ENCODE data around the gene SP1. TPM values are rescaled to one million over a fixed set of nuclear protein-coding genes. Genes with fewer than 3 reads are reported as not detected.

Gene SP1
- total RNA-seq, 1 experiment from 2014 or later = 76.8 TPM

- Histone ChIP-seq H4K8ac (replicated peaks; ENCODE audit: insufficient read length, low read depth, low read length) (no peak overlapping the region), H3K23me2 (ENCODE audit: insufficient read length, low read depth, low read length, poor library complexity, severe bottlenecking) (no peaks in the 10 kb centered on the region), H3K18ac (ENCODE audit: insufficient read length, low read depth, low read length) (no peak overlapping the region), H3K4ac (ENCODE audit: low read depth, low read length) (no peak overlapping the region), H2BK120ac (ENCODE audit: low read depth, low read length, poor library complexity, severe bottlenecking) (no peak overlapping the region), H3K23ac (ENCODE audit: insufficient read length, low read depth, low read length) (no peak overlapping the region), H3K14ac (ENCODE audit: insufficient read depth, low read length) (no peak overlapping the region), H2BK20ac (ENCODE audit: low read depth, low read length, poor library complexity, severe bottlenecking) (no peak overlapping the region), H2BK5ac (ENCODE audit: insufficient read length, low read length) (no peak overlapping the region), H2BK15ac (ENCODE audit: low read depth, low read length) (no peak overlapping the region), H4K20me1 (ENCODE audit: control insufficient read depth, insufficient read depth, insufficient read length) (no peaks in the 10 kb centered on the region), H3K4me2 (ENCODE audit: insufficient read depth, insufficient read length, low read length) (no peak overlapping the region), H2BK12ac (ENCODE audit: insufficient read length, low read depth, low read length) (no peak overlapping the region), H4K5ac (ENCODE audit: insufficient read length, low read depth, low read length) (no peak overlapping the region), H3K27ac (ENCODE audit: insufficient read length, low read depth, low read length) (no peak overlapping the region), H3K9me3 (ENCODE audit: control insufficient read depth, low read depth, low read length) (no peaks in the 10 kb centered on the region), H4K91ac (ENCODE audit: insufficient read length, low read depth, low read length) (no peak overlapping the region), H3K79me1 (ENCODE audit: insufficient read depth, low read depth, low read length, poor library complexity, severe bottlenecking) (no peaks in the 10 kb centered on the region), H3K4me1 (ENCODE audit: insufficient read depth, low read length) (no peaks in the 10 kb centered on the region; the same call in 1 of the 2 replicates), H2AFZ (ENCODE audit: low read length) (no peak overlapping the region), H3K9ac (ENCODE audit: extremely low read depth, insufficient read length, low read length) (no peak overlapping the region), H3T11ph (ENCODE audit: low read length) (no peak overlapping the region), H3K79me2 (ENCODE audit: insufficient read depth, low read length) (no peaks in the 10 kb centered on the region), H3K56ac (ENCODE audit: insufficient read length, low read depth, low read length) (no peak overlapping the region), H2AK5ac (ENCODE audit: insufficient read length, low read length) (no peak overlapping the region), H3K27me3 (ENCODE audit: insufficient read depth, low read length) (peaks cover 5% of the 10 kb centered on the region)
- DNase-seq = no peak
- H3K4me3 Mint-ChIP-seq = no peak overlapping the region; a peak in 1 of 5 replicates
- TF ChIP-seq CTCF (conservative IDR thresholded peaks at IDR 0.05) = no peak
- H3K4me1 Mint-ChIP-seq = peaks cover 18 to 27% of the 10 kb centered on the region in 2 experiments
- no peaks in the 10 kb centered on the region for H3K9me3 Mint-ChIP-seq
- H3K36me3 Mint-ChIP-seq (ENCODE audit: insufficient read depth in 1 of 3, low read depth in 3 of 3) = no peaks in the 10 kb centered on the region
- H3K27me3 Mint-ChIP-seq (ENCODE audit: low read depth) = peaks cover 73% of the 10 kb centered on the region
- WGBS (ENCODE audit: extremely low coverage, insufficient read length, low lambda C conversion rate) = no CpG with 5 or more reads among the region's 7 CpGs
- H3K27ac Mint-ChIP-seq = no peak overlapping the region; a peak in 1 of 7 replicates
Measured at GRCh38 chr12:53333845-53334244, 46.1 kb upstream of the SP1 start.

Data from H9 (cell line).